ENCODE data around the gene PNPLA3.
A peak's percentile ranks its signal among the peaks of the same experiment; 100 is the strongest.

Gene PNPLA3

DNA sequence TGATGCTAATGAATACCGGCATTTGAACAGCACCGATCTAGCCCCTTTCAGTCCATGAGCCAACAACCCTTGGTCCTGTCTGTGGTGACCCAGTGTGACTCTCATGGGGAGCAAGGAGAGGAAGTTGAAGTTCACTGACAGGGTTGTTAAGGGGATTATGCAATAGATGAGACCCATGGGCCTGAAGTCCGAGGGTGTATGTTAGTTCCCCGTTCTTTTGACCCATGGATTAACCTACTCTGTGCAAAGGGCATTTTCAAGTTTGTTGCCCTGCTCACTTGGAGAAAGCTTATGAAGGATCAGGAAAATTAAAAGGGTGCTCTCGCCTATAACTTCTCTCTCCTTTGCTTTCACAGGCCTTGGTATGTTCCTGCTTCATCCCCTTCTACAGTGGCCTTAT is 4.9 kb downstream of the PNPLA3 start:
- peaks cover 6% of the 10 kb centered on the region for H3K4me1 Mint-ChIP-seq
- H3K27ac Mint-ChIP-seq, result no peak overlapping the region
- no peaks in the 10 kb centered on the region for H3K36me3 Mint-ChIP-seq
- peaks cover 41% of the 10 kb centered on the region for H3K27me3 Mint-ChIP-seq
- no peak for ATAC-seq
- H3K4me3 Mint-ChIP-seq, result no peak overlapping the region
- no peaks in the 10 kb centered on the region for H3K9me3 Mint-ChIP-seq

DNA sequence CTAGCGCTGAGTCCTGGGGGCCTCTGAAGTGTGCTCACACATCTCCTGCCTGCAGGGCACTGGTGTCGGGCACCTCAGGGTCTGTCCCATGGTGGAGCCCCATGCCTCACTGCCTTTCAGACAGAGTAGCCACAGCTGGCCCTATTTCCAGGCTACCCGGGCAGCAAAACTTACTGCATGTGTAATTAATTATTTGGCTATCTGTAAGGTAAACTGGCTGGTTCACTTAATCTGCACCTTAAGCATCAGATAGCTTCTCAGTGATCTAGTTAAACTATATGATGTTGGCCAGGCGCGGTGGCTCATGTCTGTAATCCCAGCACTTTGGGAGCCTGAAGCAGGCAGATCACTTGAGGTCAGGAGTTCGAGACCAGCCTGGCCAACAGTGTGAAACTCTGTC is 5.3 kb downstream of the PNPLA3 start:
- no peak for ATAC-seq
- no peak overlapping the region for H3K27ac Mint-ChIP-seq
- H3K4me1 Mint-ChIP-seq, result peaks cover 2% of the 10 kb centered on the region
- no peaks in the 10 kb centered on the region for H3K36me3 Mint-ChIP-seq
- H3K27me3 Mint-ChIP-seq, result peaks cover 41% of the 10 kb centered on the region
- H3K9me3 Mint-ChIP-seq, result no peaks in the 10 kb centered on the region
- H3K4me3 Mint-ChIP-seq, result no peak overlapping the region

DNA sequence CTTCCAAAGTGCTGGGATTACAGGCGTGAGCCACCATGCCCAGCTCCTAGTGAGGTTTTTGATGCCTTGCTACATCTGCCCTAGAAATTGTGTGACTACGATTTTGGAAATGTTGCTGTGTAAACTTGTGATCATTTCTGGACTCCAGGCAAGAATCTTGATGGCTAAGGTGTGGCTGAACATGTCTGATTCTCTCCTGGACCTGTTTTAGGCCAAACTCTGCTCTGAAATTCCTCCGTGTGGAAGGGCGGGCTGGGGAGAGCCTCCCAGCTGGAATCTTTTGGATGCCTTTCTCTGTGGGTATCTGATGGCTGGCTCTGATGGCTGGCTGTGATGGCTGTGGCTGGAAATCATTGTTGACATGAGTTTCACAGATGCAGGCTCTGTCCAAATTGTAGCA is 8.2 kb downstream of the PNPLA3 start:
- Mint-ChIP-seq H3K27ac (no peak overlapping the region), H3K27me3 (peaks cover 44% of the 10 kb centered on the region), H3K4me3 (no peak overlapping the region), H3K36me3 (no peaks in the 10 kb centered on the region), H3K4me1 (no peaks in the 10 kb centered on the region), H3K9me3 (no peaks in the 10 kb centered on the region)
- no peak for ATAC-seq

DNA sequence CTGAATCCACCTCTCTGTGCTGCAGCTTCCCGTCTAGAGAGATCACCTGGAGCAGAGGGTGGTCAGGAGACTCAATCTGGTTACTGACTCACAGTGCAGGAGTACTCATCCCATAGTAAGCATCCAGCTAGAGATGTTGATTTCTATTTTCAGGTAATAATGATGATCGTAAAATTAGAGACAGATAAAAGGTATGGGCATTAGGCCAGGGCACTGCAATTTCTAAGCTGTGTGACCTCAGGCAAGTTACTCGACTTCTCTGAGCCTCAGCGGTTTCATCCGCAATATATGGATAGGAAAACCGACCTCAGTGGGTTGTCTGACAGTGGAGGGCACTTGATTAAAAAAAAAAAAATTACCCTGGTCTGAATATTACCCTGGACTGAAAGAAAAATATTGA is 17.8 kb downstream of the PNPLA3 start:
- Mint-ChIP-seq H3K27ac (no peak overlapping the region), H3K9me3 (peaks cover 5% of the 10 kb centered on the region), H3K4me3 (no peak overlapping the region), H3K36me3 (no peaks in the 10 kb centered on the region), H3K27me3 (peaks cover 65% of the 10 kb centered on the region), H3K4me1 (peaks cover 8% of the 10 kb centered on the region)
- no peak for ATAC-seq

DNA sequence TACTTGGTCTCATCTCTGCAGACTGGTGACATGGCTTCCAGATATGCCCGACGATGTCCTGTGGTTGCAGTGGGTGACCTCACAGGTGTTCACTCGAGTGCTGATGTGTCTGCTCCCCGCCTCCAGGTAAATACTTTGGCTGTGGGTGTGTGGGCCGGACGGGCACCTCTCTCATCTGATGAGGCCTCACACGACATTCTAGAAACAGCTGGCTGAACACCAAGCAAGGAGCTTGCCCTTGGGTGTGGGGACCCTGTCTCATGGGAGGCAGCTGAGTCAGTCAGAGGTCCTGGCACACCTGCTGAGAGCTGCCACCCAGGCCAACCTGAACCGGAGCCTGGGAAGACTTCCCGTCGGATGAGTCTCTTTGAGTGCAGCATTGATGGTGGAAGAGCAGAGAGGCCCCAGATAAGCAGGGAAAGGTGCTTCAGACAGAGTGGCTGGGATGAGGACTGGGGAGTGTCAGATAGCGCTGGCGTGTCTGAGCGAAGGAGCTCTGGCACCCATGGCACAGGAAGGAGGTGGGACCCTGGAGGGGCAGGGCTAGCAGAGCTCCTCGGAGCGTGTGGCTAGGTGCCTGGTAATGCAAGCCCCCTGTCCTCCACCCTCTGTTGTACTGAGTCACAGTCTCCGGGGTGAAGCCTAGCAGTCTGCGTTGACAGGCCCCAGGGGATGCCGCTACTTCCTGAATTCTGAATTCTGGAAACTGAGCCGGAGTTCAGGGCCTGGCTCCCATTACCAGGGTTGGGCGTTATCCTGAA is 21.2 kb downstream of the PNPLA3 start:
- H3K4me3 Mint-ChIP-seq, result no peak overlapping the region
- H3K27me3 Mint-ChIP-seq, result peaks cover 46% of the 10 kb centered on the region
- H3K4me1 Mint-ChIP-seq, result peaks cover 8% of the 10 kb centered on the region
- no peak for ATAC-seq
- H3K9me3 Mint-ChIP-seq, result peaks cover 5% of the 10 kb centered on the region
- no peak overlapping the region for H3K27ac Mint-ChIP-seq
- H3K36me3 Mint-ChIP-seq, result no peaks in the 10 kb centered on the region

DNA sequence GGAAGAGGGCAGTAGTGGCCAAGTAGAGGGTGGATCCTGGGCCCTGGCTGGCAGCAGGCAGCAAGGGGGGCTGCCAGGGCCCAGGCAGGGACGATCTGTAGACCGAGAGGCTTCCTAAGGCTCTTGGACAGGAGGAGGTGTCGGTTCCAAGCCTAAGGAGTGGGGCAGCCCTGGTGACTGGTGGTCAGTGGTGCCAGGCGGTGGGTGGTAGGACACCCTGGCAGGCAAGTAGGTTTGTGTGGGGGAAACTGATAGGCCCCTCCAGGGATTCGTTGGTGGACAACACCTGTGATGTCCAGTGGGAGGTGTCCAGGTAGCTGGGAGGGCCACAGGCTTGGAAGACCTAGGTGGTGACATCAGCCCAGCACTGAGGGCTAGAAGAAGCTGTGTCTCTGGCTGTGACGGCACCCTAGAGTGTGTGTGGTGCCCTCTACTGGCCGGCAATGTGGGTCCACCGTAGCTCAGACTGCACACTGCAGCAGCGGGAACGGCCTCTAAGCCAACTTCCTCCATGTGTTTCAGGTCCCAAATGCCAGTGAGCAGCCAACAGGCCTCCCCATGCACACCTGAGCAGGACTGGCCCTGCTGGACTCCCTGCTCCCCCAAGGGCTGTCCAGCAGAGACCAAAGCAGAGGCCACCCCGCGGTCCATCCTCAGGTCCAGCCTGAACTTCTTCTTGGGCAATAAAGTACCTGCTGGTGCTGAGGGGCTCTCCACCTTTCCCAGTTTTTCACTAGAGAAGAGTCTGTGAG is 22.2 kb downstream of the PNPLA3 start:
- peaks cover 46% of the 10 kb centered on the region for H3K27me3 Mint-ChIP-seq
- no peaks in the 10 kb centered on the region for H3K36me3 Mint-ChIP-seq
- H3K9me3 Mint-ChIP-seq, result peaks cover 5% of the 10 kb centered on the region
- peak; percentile 89 for ATAC-seq
- H3K4me3 Mint-ChIP-seq, result no peak overlapping the region
- H3K27ac Mint-ChIP-seq, result no peak overlapping the region
- peaks cover 8% of the 10 kb centered on the region for H3K4me1 Mint-ChIP-seq

DNA sequence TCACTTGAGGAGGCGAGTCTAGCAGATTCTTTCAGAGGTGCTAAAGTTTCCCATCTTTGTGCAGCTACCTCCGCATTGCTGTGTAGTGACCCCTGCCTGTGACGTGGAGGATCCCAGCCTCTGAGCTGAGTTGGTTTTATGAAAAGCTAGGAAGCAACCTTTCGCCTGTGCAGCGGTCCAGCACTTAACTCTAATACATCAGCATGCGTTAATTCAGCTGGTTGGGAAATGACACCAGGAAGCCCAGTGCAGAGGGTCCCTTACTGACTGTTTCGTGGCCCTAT is 22.7 kb downstream of the PNPLA3 start:
- Mint-ChIP-seq H3K4me3 (no peak overlapping the region), H3K9me3 (peaks cover 5% of the 10 kb centered on the region), H3K27me3 (peaks cover 46% of the 10 kb centered on the region), H3K36me3 (no peaks in the 10 kb centered on the region), H3K4me1 (peaks cover 8% of the 10 kb centered on the region), H3K27ac (no peak overlapping the region)
- no peak for ATAC-seq

DNA sequence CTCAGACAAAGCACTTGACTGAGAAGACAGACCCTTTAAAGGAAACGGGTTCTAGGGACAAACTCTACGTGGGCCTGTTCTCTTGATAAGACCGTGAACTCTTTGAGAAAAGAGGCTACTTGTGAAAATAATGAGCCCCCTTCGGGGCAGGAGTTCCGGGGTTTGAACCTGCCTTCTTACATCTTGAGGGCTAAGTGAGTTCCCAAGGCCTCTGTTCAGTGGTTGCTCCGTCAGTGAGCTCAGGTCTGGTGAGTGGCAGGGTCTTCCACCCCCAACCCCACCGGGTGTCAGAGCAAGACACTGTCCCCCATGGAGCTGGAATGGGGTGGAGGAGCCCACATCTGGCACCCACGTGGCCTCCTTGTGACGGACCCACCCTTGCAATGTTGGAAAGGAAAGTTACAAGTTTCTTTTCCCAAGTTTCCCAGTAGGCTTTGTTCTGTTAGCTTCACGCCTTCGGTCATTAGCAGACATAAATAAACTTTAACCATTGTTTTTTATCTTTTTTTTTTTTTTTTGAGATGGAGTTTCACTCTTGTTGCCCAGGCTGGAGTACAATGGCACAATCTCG is 25.3 kb downstream of the PNPLA3 start:
- H3K9me3 Mint-ChIP-seq, result no peaks in the 10 kb centered on the region

DNA sequence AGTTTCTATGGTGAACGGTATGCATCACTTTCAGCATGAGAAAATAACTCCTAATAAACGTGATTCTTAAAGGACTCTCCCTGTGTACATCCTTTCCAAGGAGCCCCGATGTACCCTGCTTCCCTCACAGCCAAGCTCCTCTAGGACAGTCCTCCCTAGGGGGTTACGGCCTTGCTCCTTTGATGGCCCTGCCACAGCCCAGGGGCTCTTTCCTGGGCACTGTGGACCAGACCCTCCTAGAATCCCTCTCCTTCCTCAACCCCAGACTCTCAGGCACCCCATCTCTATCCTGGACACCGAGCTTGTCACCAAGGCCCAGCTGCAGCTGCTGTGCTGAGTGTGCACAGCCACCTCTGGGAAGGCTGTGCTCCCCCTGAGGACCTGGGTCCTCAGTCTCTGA is 27.8 kb downstream of the PNPLA3 start:
- H3K27ac Mint-ChIP-seq, result no peak overlapping the region
- no peaks in the 10 kb centered on the region for H3K36me3 Mint-ChIP-seq
- H3K4me1 Mint-ChIP-seq, result peaks cover 17% of the 10 kb centered on the region
- peaks cover 13% of the 10 kb centered on the region for H3K27me3 Mint-ChIP-seq
- H3K4me3 Mint-ChIP-seq, result no peak overlapping the region
- ATAC-seq, result no peak
- H3K9me3 Mint-ChIP-seq, result no peaks in the 10 kb centered on the region

More for the DNA sequence above, 25.3 kb downstream of the PNPLA3 start:
- peaks cover 10% of the 10 kb centered on the region for H3K4me1 Mint-ChIP-seq
- no peak for ATAC-seq
- peaks cover 37% of the 10 kb centered on the region for H3K27me3 Mint-ChIP-seq
- no peak overlapping the region for H3K27ac Mint-ChIP-seq
- H3K4me3 Mint-ChIP-seq, result no peak overlapping the region
- no peaks in the 10 kb centered on the region for H3K36me3 Mint-ChIP-seq

DNA sequence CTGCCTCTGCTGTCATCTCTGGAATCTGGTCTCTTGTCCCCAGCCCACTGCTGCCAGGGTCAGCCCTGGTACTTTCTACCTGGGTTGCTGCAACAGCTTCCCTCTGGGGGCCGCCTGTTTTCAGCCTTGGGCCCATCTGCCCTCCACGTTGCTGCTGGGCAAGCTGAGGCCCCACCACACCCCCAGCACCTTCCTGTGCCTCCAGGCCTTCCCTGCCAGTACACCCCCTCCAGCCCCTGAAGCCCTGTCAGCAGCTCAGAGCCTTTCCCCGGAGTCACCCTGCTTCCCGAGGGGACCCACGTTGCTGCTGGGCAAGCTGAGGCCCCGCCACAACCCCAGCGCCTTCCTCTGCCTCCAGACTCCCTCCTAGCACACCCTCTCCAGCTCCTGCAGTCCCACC is 28.4 kb downstream of the PNPLA3 start:
- Mint-ChIP-seq H3K4me3 (no peak overlapping the region), H3K27me3 (peaks cover 10% of the 10 kb centered on the region), H3K36me3 (no peaks in the 10 kb centered on the region)

DNA sequence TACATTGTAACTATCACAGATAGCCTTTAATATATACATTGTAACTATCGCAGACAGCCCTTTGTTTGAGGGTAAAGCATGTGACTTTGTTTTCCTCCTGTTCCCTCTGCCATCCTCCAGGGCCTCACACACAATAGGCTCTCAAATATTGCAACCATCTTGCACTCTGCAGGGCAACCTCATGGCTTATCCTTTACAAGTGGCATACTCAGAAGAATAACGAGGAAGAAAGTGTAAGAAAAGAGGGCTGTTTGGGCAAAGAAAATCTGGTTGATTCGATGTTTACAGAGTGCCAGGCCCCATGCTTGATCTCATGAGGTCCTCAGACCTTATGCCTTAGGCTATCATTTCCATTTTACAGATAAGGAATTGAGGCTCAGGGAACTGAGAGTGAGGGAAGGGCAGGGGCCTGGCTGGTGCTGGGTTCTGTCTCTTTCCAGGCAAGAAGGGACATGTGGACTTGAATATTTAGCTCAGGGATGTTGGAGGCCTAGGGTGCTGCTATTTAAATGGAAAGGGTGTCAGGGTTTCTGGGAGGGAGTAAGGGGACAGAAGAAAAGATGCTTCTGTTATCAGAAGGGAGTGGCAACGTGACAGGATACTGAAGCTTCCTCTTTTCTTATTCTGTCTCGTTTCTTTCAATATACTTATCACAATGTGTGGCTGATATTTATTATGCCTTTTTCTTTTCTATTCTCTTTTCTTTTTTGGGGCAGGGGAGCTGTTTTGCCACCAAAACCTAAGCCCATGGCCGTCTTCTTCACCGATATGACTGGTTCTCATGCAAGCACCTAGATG is 30.6 kb downstream of the PNPLA3 start:
- H3K27me3 Mint-ChIP-seq, result peaks cover 10% of the 10 kb centered on the region
- no peak for ATAC-seq

More for the DNA sequence above, 28.4 kb downstream of the PNPLA3 start:
- no peak for ATAC-seq
- peaks cover 23% of the 10 kb centered on the region for H3K4me1 Mint-ChIP-seq
- no peaks in the 10 kb centered on the region for H3K9me3 Mint-ChIP-seq
- no peak overlapping the region for H3K27ac Mint-ChIP-seq

DNA sequence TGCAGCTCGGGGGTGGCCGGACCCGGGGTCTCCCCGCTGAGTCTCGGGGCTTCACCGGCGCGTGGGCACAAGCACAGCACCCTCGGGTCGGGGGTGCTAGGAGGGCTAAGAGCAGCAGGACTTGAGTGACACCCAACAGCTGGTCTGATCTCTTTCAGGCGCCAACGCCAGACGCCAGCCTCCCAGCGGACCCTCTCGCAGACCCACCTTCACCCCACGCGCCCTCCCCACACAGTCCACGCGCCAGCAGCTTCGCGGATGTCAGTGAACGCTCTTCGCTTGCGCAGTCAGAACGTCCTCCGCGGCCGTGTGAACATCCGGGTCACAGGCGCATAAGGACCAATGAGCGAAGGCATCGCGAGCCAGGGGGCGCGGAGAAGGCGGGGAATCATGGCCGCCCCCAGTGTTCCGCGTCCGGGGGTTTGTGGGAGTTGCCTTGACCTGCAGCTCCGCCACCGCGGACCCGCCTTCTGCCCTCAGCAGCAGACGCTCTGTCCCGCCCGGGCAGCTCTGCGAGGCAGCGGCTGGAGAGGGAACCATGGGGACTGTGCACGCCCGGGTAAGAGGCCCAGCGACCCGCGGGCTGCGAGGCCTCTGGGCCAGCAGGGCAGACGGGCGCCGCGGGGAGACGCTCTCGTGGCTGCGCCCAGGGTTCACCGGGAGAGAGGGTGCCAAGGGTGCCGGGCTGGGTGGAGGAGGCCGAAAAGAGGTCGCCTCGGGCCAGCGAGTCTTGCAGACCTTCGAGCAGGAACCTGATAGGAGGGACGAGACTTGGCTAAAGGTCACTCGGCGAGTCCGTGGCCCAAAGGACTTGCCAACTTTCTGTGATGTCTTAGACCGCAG is 31.7 kb downstream of the PNPLA3 start, which contains the start of gene SAMM50:
SAMM50 (plus strand) TSS at position 403 of the 843 bp plus-strand sequence; CDS start at position 539, 136 bp downstream.
- peaks cover 10% of the 10 kb centered on the region for H3K27me3 Mint-ChIP-seq
- H3K4me3 Mint-ChIP-seq, result peak within 1 kb of the TSS; percentile 94
- H3K9me3 Mint-ChIP-seq, result no peaks in the 10 kb centered on the region
- H3K27ac Mint-ChIP-seq, result peak within 1 kb of the TSS; percentile 93
- ATAC-seq, result peak; percentile 97
- H3K4me1 Mint-ChIP-seq, result peaks cover 30% of the 10 kb centered on the region
- H3K36me3 Mint-ChIP-seq, result peaks cover 6% of the 10 kb centered on the region

More for the DNA sequence above, 30.6 kb downstream of the PNPLA3 start:
- peak overlapping the region; percentile 93 for H3K27ac Mint-ChIP-seq
- peaks cover 6% of the 10 kb centered on the region for H3K36me3 Mint-ChIP-seq
- peaks cover 30% of the 10 kb centered on the region for H3K4me1 Mint-ChIP-seq
- H3K9me3 Mint-ChIP-seq, result no peaks in the 10 kb centered on the region
- H3K4me3 Mint-ChIP-seq, result peak overlapping the region; percentile 94

DNA sequence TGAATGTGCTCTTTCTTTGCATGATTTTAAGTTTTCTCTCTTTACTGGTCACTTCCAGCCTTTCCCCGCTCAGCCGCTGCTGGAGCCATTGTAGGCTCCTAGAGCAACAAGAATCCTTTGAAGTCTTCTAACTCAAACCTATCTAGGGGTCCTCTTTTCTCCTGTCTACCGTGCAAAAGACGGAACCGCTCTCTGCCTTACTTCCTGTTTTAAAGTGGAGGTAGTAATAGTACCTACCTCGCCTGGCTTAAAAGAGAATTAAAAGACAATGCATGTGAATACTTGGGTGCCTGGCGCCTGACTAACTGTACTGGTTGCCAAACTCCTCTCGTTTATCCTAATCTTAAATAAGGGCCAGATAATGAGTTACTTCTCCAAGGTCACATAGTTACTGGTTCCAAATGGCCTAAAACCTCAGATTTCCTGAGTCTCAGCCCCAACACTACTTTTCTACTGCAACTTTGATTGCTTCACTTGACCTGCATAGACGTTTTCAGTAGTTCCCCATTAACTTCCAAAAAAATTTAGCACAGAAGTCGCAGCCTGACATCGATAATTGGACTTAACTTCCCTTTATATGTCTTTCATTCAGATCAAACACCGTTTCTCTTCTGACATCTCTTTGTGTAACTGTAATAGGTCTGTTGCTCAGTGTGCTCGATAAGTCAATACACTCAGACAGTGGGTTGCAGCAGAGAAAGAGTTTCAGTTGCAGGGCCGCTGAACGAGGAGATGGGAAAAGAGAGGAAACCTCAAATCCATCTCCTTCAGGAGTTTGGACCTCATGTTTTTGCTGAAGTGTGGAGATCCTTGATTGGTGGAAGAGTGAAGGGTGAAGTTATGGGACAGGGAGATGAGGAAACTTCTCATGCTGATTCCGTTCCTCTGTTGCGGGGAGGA is 32.5 kb downstream of the PNPLA3 start:
- H3K27ac Mint-ChIP-seq, result peak overlapping the region; percentile 93
- peaks cover 38% of the 10 kb centered on the region for H3K4me1 Mint-ChIP-seq
- H3K36me3 Mint-ChIP-seq, result peaks cover 6% of the 10 kb centered on the region
- H3K4me3 Mint-ChIP-seq, result peak overlapping the region; percentile 94
- peak; percentile 67 for ATAC-seq
- no peaks in the 10 kb centered on the region for H3K9me3 Mint-ChIP-seq
- H3K27me3 Mint-ChIP-seq, result peaks cover 10% of the 10 kb centered on the region

Measured in stimulated activated memory B cell treated with anti-CD40 and anti-IgM and Interleukin-4, amounts not matched to agents 10 μg/mL and 1 μg/mL and 100 μg/mL, for 72 hours (primary cell).